ENCODE data around the gene ABCA13.

GRCh38 chr7:48429117-48429516, 257.9 kb downstream of the ABCA13 start:
- TF ChIP-seq CTCF (IDR thresholded peaks at IDR 0.05; ENCODE audit: insufficient read depth, low read depth, low read length) = no peak
- TF ChIP-seq EZH2 (IDR thresholded peaks at IDR 0.05; ENCODE audit: insufficient read depth, low read length) = no peak
